Activated CD4-positive, CD25-positive, alpha-beta regulatory T cell (primary cell): Measurements from ENCODE around the gene THAP5.
"Not testable (repeated sequence)": the region's sequence is repeated elsewhere in the genome, so short reads cannot be mapped to it uniquely, and the experiment has no call there.

Source experiments
- DNase-seq, 4 experiments: peaks; one replicate each; lab custom pipeline; 2025; lab: John Stamatoyannopoulos, UW

Gene THAP5

DNA sequence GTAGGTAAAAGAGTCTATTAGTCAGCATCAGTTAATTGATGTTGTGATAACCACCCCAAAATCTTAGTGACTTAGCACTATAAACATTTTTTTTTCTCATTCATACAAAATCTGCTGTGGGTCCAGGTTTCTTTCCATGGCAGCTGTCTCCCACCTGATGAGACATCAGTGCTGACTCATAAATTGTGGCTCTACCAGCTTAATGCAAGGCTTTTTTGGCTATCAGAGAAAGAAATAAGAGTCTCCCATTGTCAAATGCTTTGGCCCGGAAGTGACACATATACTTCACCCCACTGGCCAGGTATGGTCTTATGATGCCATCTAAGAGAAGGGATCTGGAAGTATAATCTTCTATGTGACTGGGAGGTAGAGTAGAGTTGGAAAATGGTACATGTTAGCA is 14.7 kb upstream of the THAP5 start:
- no peak for DNase-seq

DNA sequence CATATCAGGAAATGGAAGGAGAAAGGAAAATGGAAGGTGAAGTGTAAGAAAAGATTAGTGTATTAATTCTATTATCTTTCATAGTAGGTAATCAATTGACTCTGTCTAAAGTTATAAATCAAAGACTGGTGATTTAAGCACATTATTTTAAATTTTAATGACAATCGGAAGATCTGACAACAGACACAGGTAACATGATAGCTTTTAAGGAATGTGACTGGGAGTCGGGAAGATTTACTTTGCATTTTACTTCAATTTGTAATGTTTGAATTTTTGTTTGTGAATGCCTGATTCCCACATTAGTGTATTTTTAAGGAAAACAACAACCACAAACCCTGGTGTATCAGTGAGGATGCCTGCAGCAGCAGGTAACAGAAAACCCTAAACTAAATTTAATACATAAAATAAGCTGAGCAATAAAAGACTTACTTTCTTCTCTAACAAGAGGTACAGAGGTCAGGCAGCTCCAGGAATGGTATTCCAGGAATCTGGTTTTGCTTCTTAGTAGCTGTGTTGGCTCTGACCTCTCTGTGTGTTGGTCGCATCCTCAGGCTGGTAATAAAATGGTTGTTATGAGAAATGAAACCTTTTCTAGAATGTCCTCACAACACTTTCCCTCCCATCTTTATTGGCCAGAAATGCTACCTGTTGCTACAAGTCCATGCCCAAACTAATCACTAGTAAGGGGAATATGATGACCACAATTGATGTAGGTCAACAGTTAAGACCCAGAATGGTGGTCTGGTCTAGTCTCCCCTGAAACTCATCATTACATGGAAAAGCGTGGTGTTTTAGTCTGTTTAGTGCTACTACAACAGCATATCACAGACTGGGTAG is 12.4 kb upstream of the THAP5 start:
- DNase-seq = no peak

DNA sequence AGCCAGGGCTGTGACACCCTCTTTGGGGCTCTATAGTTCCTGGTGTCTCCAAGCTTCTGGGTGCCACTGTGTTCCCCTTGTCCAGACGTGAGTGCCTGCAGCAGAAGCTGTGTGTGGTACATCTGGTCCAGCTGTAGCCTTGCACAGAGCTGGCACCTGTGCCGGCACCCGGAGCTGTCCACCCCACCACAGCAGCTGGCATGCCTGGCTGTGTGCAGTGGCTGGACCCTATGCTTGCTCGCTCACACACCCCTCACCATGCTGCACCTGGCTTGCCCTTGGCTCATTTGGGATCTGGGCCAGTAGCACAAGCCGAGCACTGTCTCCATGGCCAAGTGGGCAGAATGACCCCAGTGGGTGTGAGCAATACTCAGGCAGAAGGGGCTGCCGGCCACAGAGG is 10.8 kb upstream of the THAP5 start:
- DNase-seq = no peak

DNA sequence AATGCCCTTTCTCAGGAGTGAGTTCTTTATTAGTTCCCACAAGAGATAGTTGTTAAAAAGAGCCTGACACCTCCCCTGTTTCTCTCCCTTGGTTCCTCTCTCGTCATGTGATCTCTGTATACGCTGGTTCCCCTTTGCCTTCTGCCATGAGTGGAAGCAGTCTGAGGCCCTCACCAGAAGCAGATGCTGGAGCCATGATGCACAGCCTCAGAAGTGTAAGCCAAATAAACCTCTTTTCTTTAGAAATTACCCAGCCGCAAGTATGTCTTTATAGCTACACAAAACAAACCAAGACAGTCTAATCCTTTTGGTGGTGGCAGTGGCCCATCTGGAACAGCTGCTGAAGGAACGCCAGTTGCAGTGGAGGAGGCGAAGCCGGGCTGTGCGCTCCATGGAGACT is 9.4 kb upstream of the THAP5 start:
- DNase-seq = no peak

DNA sequence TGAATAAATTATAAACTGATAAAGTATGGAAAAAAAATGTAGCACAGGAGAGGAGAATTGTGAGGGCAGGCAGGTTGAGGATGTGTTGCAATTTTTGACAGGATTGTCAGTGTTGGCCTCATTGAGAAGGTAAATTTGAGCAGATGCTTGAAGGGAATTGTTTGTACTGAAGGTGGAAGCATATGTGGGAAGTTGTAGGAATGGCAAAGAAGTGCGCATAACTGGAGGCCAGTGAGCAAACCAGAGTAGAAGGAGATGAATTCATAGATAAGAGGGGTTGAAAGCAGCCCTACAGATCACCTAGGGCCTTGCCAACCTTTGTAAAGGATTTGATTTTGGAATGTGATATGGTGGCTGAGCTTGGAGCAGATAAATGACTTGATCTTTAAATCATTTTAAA is 6.6 kb upstream of the THAP5 start:
- no peak for DNase-seq

DNA sequence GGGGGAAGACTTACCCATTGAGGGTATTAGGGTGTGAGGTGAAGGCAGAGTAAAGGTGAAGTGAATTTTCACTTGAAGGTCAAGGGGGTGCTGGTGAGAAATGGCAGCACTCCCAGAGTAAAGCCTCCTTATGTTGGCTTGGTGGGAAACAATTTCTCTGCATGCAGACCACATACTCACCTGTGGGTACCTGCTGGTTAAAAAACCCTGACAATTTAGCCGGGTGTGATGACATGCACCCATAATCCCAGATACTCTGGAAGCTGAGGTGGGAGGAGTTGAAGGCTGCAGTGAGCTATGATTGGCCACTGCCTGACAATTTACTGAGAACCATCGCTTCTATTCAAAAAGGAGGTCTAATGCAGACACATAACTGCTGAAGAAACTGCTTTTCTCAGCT is 5.7 kb upstream of the THAP5 start:
- DNase-seq = no peak

DNA sequence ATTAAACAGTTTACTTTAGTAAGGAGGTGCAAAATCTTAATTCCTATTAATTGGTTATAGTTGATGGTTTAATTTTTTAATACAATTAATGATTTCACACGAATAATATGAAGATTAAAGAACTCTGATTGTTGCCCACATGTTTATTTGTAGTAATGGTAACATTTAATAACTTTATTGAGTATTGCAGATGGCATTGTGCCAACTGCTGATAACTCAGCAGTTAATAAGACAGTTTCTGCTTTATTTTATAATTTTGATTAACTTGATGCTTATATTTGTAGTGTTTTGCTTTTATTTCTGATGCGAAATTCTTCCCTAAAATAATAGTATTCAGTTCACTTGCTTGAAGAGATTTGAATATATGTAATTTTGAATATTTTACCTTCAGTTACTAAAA is 3.0 kb upstream of the THAP5 start:
- no peak for DNase-seq

DNA sequence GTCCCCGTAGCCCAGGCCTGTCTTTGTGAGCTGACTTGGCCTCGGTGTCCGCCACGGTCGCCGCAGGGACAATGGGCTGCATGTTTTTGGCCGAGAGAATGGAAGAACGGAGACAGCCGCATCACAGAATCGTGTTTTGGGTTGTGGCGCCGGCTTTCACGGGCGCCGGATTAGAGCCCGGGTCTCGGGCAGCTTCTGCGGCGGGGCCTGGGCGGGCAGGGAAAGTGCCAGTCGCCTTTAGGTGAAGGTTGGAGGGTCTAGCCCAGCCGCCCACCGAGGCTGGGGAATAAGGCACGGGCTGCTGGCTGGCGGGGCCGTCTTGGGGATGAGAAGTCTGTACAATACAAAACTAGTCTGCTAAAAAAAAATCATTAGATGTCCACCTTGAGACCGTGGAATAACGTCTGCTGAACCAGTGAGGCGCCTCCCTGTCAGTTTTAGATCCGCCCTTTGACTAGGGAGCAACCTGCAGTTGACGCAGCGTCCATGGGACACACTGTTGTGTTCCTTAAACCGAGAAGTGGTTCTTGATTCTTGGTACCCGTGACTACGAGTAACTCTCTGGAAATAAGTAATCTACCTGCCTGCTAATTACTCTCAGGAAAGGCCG is 745 bp upstream of the THAP5 start:
- DNase-seq = peak in 1 of 4 experiments; percentile 19

DNA sequence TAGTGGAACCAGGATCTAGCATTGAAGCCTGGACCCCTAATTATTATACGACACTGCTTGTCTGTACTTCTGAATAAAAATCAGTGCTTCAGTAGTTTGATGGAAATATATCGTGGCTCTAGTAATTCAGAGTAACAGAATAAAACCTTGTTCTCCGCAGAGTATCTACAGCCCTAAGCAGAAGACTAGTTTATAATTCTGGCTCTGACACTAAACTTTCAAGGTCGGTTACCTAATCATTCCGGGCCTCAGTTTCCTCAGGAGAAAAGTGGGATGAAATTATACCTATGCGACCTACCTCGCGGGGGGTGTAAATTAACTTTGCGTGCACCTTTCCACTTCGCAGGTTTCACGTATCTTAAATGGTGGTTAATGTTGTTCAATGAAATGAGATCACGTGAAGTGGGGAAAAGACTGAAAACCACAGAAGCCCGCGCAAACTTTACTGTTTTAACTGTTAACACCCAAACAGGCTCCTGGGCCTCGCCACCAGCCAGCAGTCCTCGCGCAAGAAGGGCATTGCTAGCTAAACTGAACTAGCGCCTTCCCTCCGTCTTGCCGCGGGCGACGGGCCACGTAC is 615 bp downstream of the THAP5 start:
- peak in 2 of 4 experiments; percentile 57 to 59 for DNase-seq

DNA sequence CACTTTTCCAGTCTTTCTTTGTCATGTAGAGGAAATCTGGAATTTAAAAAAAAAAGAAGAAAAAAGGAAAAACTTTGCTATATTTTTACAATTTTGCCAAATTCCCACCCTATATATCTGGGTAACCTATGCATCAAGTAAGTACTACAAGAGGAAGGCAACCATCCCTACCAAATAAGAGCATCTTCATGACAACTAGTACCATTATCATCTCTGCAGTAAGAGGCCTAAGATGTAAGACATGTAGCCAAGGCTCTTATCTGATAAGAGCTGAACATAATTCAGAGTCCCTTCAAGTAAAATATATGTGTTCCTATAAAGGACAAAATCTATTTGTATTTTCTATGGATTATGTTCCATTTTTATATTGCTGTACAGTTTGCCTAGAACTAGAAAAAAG is 3.5 kb downstream of the THAP5 start:
- DNase-seq = no peak

DNA sequence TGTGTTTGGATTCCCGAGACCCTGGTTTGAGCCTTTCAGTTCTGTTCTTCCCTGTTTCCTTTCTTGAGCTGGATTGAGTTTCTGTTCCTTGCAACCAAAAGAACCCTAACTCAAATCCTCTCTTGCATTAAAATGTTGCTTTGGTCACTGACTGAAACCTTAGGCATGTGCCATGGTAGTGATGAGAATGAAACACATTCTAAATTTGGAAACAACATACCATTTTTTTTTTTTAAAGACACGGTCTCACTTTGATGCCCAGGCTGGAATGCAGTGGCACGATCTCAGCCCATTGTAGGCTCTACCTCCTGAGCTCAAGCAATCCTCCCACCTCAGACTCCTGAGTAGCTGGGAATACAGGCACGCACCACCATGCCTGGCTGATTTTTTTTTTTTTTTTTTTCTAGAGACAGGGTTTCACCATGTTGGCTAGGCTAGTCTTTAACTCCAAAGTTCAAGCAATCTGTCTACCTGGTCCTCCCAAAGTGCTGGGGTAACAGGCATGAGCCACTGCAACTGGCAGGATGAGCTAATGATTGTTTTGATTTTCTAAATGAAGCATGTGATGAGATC is 8.4 kb downstream of the THAP5 start:
- DNase-seq = no peak

DNA sequence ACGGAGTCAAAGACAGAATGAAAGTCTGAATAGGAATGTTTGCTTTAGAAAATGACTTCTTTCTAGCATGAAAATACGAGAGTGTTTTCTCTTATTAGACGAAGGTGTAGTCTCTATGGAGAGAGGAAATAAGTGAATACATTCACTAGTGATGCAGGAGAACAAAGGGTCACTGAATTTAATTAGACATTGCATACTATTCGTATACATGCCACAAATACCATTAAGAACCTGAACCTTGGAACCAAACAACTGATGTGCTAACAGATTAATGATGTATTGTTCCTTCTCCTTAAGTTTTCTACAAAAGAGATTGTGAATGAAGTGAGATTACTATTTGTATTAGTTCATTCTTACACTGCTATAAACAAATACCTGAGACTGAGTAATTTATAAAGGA is 10.3 kb downstream of the THAP5 start:
- DNase-seq = no peak

DNA sequence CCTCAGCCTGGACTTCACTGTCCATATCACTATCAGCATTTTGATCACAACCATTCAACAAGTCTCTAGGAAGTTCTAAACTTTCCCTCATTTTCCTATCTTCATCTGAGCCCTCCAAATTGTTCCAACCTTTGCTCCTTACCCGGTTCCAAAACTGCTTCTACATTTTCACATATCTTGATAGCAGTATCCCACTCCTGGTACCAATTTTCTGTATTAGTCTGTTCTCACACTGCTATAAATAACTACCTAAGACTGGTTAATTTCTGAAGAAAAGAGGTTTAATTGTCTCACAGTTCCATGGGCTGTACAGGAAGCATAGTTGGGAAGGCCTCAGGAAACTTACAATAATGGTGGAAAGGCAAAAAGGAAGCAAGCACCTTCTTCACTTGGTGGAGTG is 11.9 kb downstream of the THAP5 start:
- no peak for DNase-seq

DNA sequence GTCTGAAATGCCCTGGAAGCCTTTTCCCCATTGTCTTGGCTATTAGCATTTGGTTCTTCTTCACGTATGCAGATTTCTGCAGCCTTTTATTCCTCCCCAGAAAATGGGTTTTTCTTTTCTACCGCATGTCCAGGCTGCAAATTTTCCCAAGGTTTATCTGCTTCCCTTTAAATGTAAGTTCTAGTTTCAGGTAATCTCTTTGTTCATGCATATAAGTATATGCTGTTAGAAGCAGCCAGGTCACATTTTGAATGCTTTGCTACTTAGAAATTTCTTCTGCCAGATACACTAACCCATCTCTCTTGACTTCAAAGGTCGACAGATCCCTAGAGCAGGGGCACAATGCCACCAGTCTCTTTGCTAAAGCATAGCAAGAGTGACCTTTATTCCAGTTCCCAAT is 12.3 kb downstream of the THAP5 start:
- no peak for DNase-seq

DNA sequence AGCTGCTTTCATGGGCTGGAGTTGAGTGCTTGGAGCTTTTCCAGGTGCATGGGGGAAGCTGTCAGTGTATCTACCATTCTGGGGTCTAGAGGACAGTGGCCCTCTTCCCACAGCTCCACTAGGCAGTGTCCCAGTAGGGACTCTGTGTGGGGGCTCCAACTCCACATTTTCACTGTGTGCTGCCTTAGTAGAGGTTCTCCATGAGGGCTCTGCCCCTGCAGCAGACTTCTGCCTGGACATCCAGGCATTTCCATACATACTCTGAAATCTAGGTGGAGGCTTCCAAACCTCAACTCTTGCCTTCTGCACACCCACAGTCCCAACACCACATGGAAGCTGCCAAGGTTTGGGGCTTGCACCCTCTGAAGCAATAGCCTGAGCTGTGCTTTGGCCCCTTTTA is 12.8 kb downstream of the THAP5 start:
- not testable (repeated sequence) for DNase-seq

DNA sequence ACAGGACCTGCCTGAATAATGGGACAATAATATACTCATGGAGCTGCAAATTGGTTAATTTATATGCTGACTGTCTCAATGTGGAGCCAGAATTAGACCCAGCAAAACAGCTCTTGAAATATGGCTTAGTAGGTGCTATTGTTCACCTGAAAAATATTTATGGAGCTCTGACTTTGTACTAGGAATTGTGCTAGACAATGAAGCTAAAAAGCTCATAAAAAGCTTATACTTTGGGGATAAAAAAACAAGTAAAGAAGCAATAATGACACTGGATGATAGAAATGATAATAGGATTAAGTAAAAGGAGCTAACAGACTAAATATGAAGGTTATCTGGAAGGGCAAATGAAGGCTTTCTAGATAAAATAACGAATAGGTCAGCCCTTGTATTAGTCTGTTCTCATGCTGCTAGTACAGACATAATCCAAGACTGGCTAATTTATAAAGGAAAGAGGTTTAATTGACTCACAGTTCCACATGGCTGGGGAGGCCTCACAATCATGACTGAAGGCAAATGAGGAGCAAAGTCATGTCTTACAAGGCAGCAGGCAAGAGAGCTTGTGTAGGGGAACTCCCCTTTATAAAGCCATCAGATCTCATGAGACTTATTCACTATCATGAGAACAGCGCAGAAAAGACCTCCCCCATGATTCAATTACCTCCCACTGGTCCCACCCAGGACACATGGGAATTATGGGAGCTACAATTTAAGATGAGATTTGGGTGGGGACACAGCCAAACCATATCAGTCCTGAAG is 21.2 kb downstream of the THAP5 start:
- not testable (repeated sequence) for DNase-seq

DNA sequence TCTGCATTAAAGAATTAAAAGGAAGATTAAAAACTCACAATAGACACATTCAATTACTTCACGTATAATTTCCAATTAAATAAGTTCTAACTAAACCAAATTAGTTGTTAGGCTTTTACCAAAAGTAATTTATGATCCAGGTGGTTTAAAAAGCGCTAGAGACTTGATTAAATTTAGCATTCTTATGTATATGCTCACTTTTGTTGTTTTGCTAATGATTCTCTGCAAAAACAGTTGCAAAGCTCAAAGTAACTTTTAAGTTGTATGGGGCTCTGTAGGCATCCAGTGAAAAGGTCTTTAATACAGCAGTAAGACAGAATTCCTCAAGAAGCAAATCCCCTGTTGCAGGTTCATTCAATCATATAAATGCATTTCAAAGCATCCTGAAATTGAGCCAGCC is 28.0 kb downstream of the THAP5 start:
- DNase-seq = no peak

DNA sequence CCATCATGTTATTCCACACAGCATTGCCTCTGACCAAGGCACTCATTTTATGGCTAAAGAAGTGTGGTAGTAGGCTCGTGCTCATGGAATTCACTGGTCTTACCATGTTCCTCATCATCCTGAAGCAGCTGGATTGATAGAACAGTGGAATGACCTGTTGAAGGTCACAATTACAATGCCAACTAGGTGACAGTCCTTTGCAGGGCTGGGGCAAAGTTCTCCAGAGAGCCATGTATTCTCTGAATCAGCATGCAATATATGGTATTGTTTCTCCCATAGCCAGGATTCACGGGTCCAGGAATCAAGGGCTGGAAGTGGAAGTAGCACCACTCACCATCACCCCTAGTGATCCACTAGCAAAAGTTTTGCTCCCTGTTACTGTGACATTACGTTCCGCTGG is 30.8 kb downstream of the THAP5 start:
- DNase-seq = not testable (repeated sequence)

DNA sequence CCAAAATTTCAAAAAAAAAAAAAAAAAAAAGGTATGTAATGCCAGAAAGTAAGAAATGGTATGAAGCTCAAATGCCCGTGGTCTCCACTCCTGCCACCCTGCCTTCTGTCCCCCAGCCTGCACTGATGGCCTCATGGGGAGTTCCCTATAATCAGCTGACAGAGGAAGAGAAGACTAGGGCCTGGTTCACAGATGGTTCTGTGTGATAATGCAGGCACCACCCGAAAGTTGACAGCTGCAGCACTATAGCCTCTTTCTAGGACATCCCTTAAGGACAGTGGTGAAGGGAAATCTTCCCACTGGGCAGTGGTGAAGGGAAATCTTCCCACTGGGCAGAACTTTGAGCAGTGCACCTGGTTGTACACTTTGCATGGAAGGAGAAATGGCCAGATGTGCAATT is 31.3 kb downstream of the THAP5 start:
- not testable (repeated sequence) for DNase-seq

DNA sequence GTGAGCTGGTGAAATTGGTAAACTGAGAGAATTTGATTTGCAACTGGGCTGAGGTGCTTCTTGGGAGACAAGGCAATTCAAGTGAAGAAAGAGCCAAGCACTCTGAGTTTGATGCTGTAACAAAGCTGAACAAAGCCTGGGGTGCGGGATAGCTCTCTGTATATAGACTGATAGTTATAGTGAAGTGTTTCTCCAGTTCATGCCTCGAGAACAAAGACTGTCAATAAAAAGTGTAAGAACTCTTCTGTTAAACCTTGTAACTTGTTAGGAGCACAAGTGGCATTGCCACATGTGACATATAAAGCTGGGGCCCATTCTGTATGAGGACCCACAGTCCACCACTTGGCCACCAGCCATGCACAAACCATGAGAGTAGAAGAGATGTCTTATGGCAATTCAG is 32.3 kb downstream of the THAP5 start:
- DNase-seq = no peak

DNA sequence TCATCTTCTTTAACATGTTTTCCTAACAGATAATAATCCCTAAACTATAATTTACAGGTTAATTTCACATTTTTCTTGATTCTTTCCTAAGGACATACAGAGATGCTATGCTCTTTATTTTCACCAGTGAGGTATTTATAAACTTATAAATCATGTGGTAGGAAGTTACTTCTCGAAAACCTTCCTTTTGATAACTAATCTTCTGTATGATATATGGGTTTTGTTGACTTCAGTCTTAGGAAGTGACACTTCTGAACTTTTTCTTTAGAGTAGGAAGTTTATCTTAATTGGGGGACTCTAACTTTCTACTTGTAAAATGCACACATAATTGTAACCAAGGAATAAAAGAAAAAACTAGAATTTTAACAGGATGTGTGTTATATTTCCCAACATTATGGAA is 33.8 kb downstream of the THAP5 start:
- DNase-seq = no peak

DNA sequence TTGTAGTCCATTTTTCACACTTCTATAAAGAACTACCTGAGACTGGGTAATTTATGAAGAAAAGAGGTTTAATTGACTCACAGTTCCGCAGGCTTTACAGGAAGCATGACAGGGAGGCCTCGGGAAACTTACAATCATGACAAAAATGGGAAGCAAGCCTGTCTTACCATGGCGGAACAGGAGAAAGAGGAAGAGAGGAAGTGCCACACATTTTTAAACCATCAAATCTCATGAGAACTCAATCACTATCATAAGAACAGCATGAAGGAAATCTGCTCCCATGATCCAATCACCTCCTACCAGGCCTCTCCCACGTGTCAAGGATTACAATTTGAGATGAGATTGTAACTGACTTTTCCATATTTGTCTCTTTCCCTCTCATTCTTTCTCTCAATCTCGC is 34.2 kb downstream of the THAP5 start:
- DNase-seq = no peak
